ENCODE data around the gene SMIM10L2A. TPM values are rescaled to one million over a fixed set of nuclear protein-coding genes. Genes with fewer than 3 reads are reported as not detected.

SMIM10L2A gene
- total RNA-seq, 4 donors from 2014 or later: 0.24 to 0.79 (median 0.42) TPM

DNA sequence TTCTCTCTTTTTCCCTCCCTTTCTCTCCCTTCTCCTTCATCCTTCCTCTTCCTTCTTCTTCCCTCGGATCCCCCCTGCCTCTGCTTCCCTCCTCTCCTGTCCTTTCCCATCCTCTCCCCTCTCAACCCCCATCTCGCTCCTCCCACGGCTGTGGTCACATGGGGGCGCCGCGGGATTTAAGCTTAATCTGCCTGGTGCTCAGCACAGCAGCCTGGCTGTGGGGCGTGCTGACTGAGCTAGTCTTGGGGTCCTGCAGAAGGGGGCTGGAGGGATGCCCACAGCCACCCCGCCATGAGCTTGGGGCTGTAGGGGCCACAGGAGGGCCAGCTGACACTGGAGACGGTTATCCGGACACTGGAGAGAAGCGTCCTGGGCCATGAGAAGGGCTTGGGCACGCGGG, 10.7 kb downstream of the SMIM10L2A start:
- ATAC-seq (ENCODE audit: low FRiP score) (no peak), DNase-seq (ENCODE audit: low spot score) (no peak)
- TF ChIP-seq CTCF (IDR thresholded peaks at IDR 0.05): no peak

- ATAC-seq (ENCODE audit: low FRiP score) (no peak), DNase-seq (ENCODE audit: low spot score) (no peak)
- TF ChIP-seq CTCF (IDR thresholded peaks at IDR 0.05): no peak
Measured at GRCh38 chrX:135432881-135433521, 11.3 kb downstream of the SMIM10L2A start.

DNA sequence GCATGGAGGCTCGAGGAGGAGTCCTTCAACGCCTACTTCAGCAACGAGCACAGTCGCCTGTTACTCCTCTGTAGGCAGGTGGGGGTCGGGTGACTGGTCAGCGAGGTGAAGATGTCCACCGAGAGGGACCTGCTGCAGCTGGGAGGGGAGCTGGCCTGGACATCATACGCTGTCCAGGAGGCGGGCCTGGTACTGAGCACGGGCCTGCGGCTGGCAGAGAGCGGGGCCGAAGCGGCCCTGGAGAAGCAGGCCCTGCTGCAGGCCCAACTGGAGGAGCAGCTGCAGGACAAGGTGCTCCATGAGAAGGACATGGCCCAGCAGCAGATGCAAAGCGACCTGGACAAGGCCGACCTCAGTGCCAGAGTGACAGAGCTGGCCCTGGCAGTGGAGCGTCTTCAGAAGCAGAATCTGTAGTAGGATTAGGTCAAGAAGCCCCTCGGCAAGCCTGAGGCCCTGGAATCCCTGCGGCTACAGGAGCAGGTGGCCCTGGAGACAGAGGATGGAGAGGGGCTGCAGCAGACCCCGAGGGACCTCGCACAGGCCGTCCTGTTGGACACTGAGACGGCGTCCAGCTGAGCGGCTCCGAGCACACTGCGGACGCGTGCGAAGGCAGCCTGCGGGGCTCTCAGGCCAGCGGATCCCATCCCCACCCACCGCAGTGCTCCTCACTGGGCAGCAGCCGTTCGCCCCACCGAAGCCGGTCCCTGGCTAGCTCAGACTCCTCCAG, 11.9 kb downstream of the SMIM10L2A start:
- TF ChIP-seq CTCF (IDR thresholded peaks at IDR 0.05): no peak
- no peak for DNase-seq (ENCODE audit: low spot score)
- ATAC-seq (ENCODE audit: low FRiP score): no peak

DNA sequence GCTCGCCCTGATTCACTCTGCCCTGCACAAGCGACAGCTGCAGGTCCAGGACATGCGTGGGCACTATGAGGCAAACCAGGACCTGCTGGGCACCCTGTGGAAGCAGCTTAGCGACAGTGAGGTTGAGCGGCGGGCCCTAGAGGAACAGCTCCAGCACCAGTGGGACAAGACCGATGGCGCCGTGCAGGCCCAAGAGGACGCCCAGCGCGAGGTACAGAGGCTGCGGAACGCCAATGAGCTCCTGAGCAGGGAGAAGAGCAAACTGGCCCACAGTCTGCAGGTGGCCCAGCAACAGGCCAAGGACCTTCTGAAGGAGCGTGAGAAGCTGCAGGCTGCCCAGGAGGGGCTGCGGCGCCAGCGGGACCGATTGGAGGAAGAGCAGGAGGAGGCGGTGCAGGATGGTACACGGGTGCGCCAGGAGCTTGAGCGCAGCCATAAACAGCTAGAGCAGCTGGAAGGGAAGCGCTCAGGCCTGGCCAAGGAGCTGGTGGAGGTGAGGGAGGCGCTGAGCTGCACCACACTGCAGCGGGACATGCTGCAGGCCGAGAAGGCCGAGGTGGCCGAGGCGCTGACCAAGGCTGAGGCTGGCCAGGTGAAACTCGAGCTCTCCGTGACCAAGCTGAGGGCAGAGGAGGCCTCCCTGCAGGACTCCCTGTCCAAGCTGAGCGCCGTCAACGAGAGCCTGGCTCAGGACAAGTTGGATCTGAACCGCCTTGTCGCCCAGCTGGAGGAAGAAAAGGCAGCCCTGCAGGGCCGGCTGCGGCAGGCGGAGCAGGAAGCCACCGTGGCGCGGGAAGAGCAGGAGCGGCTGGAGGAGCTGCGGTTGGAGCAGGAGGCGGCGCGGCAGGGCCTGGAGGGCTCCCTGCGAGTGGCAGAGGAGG, 12.8 kb downstream of the SMIM10L2A start:
- ATAC-seq (ENCODE audit: low FRiP score) (peak; percentile 19), DNase-seq (ENCODE audit: low spot score) (no peak)
- no peak for TF ChIP-seq CTCF (IDR thresholded peaks at IDR 0.05)

GRCh38 chrX:135435139-135435922, 13.6 kb downstream of the SMIM10L2A start:
- no peak for ATAC-seq (ENCODE audit: low FRiP score)
- no peak for TF ChIP-seq CTCF (IDR thresholded peaks at IDR 0.05)
- DNase-seq (ENCODE audit: low spot score): no peak

DNA sequence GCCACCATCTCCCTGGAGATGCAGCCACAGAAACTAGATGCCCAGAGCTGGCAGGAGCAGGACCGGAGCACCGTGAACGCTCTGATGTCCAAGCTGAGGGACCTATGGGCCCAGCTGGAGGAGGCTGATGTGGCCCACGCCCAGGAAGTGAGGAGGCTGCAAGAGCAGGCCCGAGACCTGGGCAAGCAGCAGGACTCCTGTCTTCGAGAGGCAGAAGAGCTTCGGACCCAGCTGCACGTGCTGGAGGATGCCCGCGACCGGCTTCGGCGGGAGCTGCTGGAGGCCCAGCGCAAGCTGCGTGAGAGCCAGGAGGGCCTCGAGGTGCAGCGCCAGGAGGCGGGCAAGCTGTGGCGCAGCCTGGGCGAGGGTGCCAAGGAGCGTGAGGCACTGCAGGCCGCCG, 14.2 kb downstream of the SMIM10L2A start:
- no peak for TF ChIP-seq CTCF (IDR thresholded peaks at IDR 0.05)
- DNase-seq (ENCODE audit: low spot score) (no peak), ATAC-seq (ENCODE audit: low FRiP score) (no peak)

Data from omental fat pad (tissue), 4 donors.